IMR-90 (cell line): Measurements from ENCODE around the gene ABCC3.

Experiments
- CEBPB ChIP-seq: IDR thresholded peaks from 2 replicates; pipeline ENCODE4 v1.6.1; 2012; ENCODE audit warnings: low read depth, low read length, improper control_type of control experiment
- CTCF ChIP-seq: conservative IDR thresholded peaks from 2 replicates; pipeline ENCODE4 v1.5.1; 2012; ENCODE audit warnings: mild to moderate bottlenecking, low read depth, low read length, improper control_type of control experiment
- FOS ChIP-seq: fragments of 150-350 bp; IDR thresholded peaks from 2 replicates; pipeline ENCODE4 v1.6.1; 2016; ENCODE audit warnings: low read depth, low read length
- MXI1 ChIP-seq: IDR thresholded peaks from 2 replicates; pipeline ENCODE4 v1.6.1; 2012; ENCODE audit warnings: low read depth, mild to moderate bottlenecking, low read length, moderate library complexity, borderline replicate concordance
- POLR2A ChIP-seq: IDR thresholded peaks from 2 replicates; pipeline ENCODE4 v1.6.1; 2012; ENCODE audit warnings: mild to moderate bottlenecking, low read depth, low read length
- SMC3 ChIP-seq: fragments of 150-350 bp; IDR thresholded peaks from 2 replicates; pipeline ENCODE4 v1.6.1; 2016; ENCODE audit warnings: low read depth, mild to moderate bottlenecking, antibody characterized with exemption, low read length, moderate library complexity
- USF2 ChIP-seq: fragments of 150-350 bp; IDR thresholded peaks from 2 replicates; pipeline ENCODE4 v1.6.1; 2017; ENCODE audit warnings: mild to moderate bottlenecking, antibody characterized with exemption, low read length, low read depth

GRCh38 chr17:50589095-50589705, 45.5 kb upstream of the ABCC3 start:
- TF ChIP-seq CTCF = no peak
- TF ChIP-seq USF2 = no peak
- no peak for TF ChIP-seq POLR2A
- TF ChIP-seq CEBPB = no peak
- no peak for TF ChIP-seq SMC3
- TF ChIP-seq MXI1 = no peak
- no peak for TF ChIP-seq FOS
